Measurements from ENCODE around the gene GPX2. TPM values are rescaled to one million over a fixed set of nuclear protein-coding genes. Genes with fewer than 3 reads are reported as not detected.

The GPX2 gene
- total RNA-seq, 1 experiment from 2014 or later: 323 TPM

DNA sequence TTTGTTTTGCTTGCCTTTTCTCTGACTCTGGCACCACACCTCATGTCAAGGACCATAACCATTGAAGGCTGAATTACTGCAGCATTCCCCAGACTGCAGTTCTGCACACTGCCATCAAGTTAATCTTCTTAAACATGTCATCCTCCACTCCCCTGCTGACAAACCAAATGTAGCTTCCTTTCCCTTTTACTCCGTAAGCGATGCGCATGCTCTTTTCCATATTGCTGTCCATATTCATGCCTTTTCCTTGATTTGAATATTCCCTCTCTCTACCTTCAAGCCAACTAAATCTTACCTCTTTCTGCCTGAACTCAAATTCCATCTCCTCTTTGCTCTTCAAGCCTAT is 13.6 kb downstream of the GPX2 start:
- H3K9me3 ChIP-seq (ENCODE audit: insufficient read depth, low read depth): no peaks in the 10 kb centered on the region
- POLR2A ChIA-PET (ENCODE audit: unreplicated experiment): no interaction called here
- H2AFZ ChIP-seq: no peak overlapping the region
- no peaks in the 10 kb centered on the region for H3K4me1 ChIP-seq (replicated peaks; ENCODE audit: insufficient read depth)
- H3K27ac ChIP-seq: no peak overlapping the region
- CTCF ChIA-PET: no interaction called here
- peaks cover 1% of the 10 kb centered on the region; the same call in 1 of the 2 replicates for H3K79me2 ChIP-seq (ENCODE audit: low read depth)
- no TSS peak for BruUV-seq (replicated peaks)
- H3K4me2 ChIP-seq: no peak overlapping the region
- H3K27me3 ChIP-seq (ENCODE audit: insufficient read depth, low read depth): no peaks in the 10 kb centered on the region
- peaks cover 7% of the 10 kb centered on the region; the same call in 1 of the 2 replicates for H3F3A ChIP-seq (ENCODE audit: insufficient read depth, low read depth)
- no peak overlapping the region for H3K4me3 ChIP-seq
- H4K20me1 ChIP-seq (ENCODE audit: insufficient read depth): no peaks in the 10 kb centered on the region
- peaks cover 58% of the 10 kb centered on the region for H3K36me3 ChIP-seq (ENCODE audit: low read depth)
- no peaks in the 10 kb centered on the region for H3K9me2 ChIP-seq (ENCODE audit: insufficient read depth)
- no peak for DNase-seq
- no peak for TF ChIP-seq EZH2 (IDR thresholded peaks at IDR 0.05; ENCODE audit: low read depth)
- TF ChIP-seq, protein P1, sequence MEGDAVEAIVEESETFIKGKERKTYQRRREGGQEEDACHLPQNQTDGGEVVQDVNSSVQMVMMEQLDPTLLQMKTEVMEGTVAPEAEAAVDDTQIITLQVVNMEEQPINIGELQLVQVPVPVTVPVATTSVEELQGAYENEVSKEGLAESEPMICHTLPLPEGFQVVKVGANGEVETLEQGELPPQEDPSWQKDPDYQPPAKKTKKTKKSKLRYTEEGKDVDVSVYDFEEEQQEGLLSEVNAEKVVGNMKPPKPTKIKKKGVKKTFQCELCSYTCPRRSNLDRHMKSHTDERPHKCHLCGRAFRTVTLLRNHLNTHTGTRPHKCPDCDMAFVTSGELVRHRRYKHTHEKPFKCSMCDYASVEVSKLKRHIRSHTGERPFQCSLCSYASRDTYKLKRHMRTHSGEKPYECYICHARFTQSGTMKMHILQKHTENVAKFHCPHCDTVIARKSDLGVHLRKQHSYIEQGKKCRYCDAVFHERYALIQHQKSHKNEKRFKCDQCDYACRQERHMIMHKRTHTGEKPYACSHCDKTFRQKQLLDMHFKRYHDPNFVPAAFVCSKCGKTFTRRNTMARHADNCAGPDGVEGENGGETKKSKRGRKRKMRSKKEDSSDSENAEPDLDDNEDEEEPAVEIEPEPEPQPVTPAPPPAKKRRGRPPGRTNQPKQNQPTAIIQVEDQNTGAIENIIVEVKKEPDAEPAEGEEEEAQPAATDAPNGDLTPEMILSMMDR (conservative IDR thresholded peaks at IDR 0.05): no peak
- intact Hi-C loops (cut with micrococcal nuclease; ENCODE audit: unreplicated experiment): no loop called here

DNA sequence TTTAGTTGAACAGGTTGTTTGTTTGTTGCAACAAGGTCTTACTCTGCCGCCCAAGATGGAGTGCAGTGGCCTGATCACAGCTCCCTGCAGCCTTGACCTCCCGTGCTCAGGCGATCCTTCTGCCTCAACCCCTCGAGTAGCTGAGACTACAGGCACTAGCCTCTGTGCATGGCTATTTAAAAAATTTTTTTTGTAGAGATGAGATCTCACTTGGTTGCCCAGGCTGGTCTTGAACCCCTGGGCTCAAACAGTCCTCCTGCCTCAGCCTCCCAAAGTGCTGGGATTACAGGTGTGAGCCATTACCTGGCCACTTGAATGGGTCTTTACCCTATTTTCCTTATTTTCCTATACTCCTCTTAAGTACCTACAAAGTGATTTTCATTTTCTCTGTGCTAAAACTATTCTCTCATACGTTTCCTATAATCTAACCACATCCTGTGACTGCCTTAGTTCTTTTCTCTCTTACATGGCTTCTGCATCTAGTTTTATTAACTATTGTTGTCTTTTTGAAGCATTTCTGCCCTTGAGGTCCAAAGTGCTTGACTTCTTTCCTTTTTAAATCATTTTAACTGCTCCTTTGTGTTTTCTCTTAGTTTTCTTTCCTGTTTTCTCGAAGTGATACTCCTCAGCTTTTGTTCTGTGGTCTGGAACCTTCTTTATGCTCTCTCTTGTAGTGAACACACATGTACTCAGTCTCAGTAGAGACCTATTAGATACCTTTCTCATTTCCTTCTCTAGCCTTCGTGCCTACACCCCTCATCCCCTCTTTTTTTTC is 14.1 kb downstream of the GPX2 start:
- H3K36me3 ChIP-seq (ENCODE audit: low read depth): peaks cover 59% of the 10 kb centered on the region
- TF ChIP-seq EZH2 (IDR thresholded peaks at IDR 0.05; ENCODE audit: low read depth): no peak
- TF ChIP-seq, protein P1 (conservative IDR thresholded peaks at IDR 0.05): no peak
- CTCF ChIA-PET: no interaction called here

DNA sequence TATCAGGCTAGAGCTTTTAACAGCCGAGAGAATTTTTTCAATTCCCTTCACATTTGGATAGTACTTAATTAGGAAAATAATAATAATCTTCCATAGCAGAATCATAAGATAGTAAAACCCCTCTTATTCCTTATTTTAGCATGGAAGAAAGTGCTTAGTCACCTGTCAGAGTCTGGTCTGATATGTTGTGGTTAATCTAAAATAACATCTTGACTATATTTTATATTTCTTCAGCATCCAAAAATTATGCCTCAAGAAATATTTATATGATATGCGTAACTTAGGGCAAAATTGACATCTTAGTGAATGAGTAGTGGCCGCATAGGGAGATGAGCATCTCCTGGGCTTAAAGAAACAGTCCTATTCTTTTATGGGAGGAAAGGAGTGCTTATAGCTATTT is 15.5 kb downstream of the GPX2 start:
- H3K36me3 ChIP-seq (ENCODE audit: low read depth): peaks cover 53% of the 10 kb centered on the region
- H3K27ac ChIP-seq: 0 out of 2 replicates have a peak overlapping the region, but pooled peaks have one; percentile 16
- H3K79me2 ChIP-seq (ENCODE audit: low read depth): peaks cover 8% of the 10 kb centered on the region
- intact Hi-C loops (cut with micrococcal nuclease; ENCODE audit: unreplicated experiment): no loop called here
- no peak overlapping the region for H3K4me2 ChIP-seq
- no TSS peak for BruUV-seq (replicated peaks)
- DNase-seq: no peak
- TF ChIP-seq EZH2 (IDR thresholded peaks at IDR 0.05; ENCODE audit: low read depth): no peak
- TF ChIP-seq, protein P1 (conservative IDR thresholded peaks at IDR 0.05): no peak
- H2AFZ ChIP-seq: no peak overlapping the region
- POLR2A ChIA-PET (ENCODE audit: unreplicated experiment): interaction anchor here (0.6 to 0.7 kb wide), 2 partner anchors 12 to 231 kb away, joined by 4 to 20 read pairs; no protein-coding TSS in a partner anchor
- H3K9me3 ChIP-seq (ENCODE audit: insufficient read depth, low read depth): no peaks in the 10 kb centered on the region
- H3K9me2 ChIP-seq (ENCODE audit: insufficient read depth): no peaks in the 10 kb centered on the region
- peaks cover 11% of the 10 kb centered on the region; the same call in 1 of the 2 replicates for H4K20me1 ChIP-seq (ENCODE audit: insufficient read depth)
- no peaks in the 10 kb centered on the region for H3K4me1 ChIP-seq (replicated peaks; ENCODE audit: insufficient read depth)
- H3K27me3 ChIP-seq (ENCODE audit: insufficient read depth, low read depth): no peaks in the 10 kb centered on the region
- H3K4me3 ChIP-seq: no peak overlapping the region
- peaks cover 5% of the 10 kb centered on the region for H3F3A ChIP-seq (ENCODE audit: insufficient read depth, low read depth)
- CTCF ChIA-PET: interaction anchor here (0.6 kb wide), 1 partner anchor 942 kb away, joined by 7 read pairs; no protein-coding TSS in a partner anchor

More for the DNA sequence above, 14.1 kb downstream of the GPX2 start:
- Histone ChIP-seq H3K27me3 (ENCODE audit: insufficient read depth, low read depth) (no peaks in the 10 kb centered on the region), H4K20me1 (ENCODE audit: insufficient read depth) (no peaks in the 10 kb centered on the region; the same call in 1 of the 2 replicates), H3K4me1 (replicated peaks; ENCODE audit: insufficient read depth) (no peaks in the 10 kb centered on the region), H3K27ac (no peak overlapping the region), H2AFZ (no peak overlapping the region), H3K79me2 (ENCODE audit: low read depth) (peaks cover 5% of the 10 kb centered on the region; the same call in 1 of the 2 replicates), H3K4me3 (no peak overlapping the region), H3F3A (ENCODE audit: insufficient read depth, low read depth) (peaks cover 5% of the 10 kb centered on the region), H3K9me2 (ENCODE audit: insufficient read depth) (no peaks in the 10 kb centered on the region), H3K4me2 (no peak overlapping the region), H3K9me3 (ENCODE audit: insufficient read depth, low read depth) (no peaks in the 10 kb centered on the region)
- BruUV-seq (replicated peaks): no TSS peak
- intact Hi-C loops (cut with micrococcal nuclease; ENCODE audit: unreplicated experiment): no loop called here
- POLR2A ChIA-PET (ENCODE audit: unreplicated experiment): no interaction called here
- DNase-seq: no peak
